ENCODE results near the gene DCX. TPM values are rescaled to one million over a fixed set of nuclear protein-coding genes. Genes with fewer than 3 reads are reported as not detected.

The DCX gene
- total RNA-seq, 1 donor from 2014 or later, result not detected

GRCh38 chrX:111375747-111376146, 36.2 kb downstream of the DCX start:
- no peak for TF ChIP-seq CTCF (IDR thresholded peaks at IDR 0.05)
- no peak overlapping the region for H3K4me3 ChIP-seq
- H3K4me1 ChIP-seq, result no peaks in the 10 kb centered on the region
- intact Hi-C loops (cut with DNase I), result no loop called here
- no peaks in the 10 kb centered on the region for H3K36me3 ChIP-seq
- H3K9me3 ChIP-seq, result no peaks in the 10 kb centered on the region
- no peak for ATAC-seq
- no peak for DNase-seq
- H3K27me3 ChIP-seq, result no peaks in the 10 kb centered on the region
- H3K27ac ChIP-seq, result no peak overlapping the region

- ATAC-seq, result no peak
- TF ChIP-seq CTCF (IDR thresholded peaks at IDR 0.05), result no peak
- Histone ChIP-seq H3K27me3 (no peaks in the 10 kb centered on the region), H3K27ac (no peak overlapping the region), H3K4me1 (no peaks in the 10 kb centered on the region), H3K9me3 (no peaks in the 10 kb centered on the region), H3K36me3 (no peaks in the 10 kb centered on the region), H3K4me3 (no peak overlapping the region)
- no peak for DNase-seq
- intact Hi-C loops (cut with DNase I), result no loop called here
These were observed 39.9 kb downstream of the DCX start for GRCh38 chrX:111372086-111372485.

GRCh38 chrX:111365770-111366325, 46.1 kb downstream of the DCX start:
- intact Hi-C loops (cut with DNase I), result no loop called here
- no peaks in the 10 kb centered on the region for H3K9me3 ChIP-seq
- H3K4me1 ChIP-seq, result no peaks in the 10 kb centered on the region
- ATAC-seq, result no peak
- DNase-seq, result no peak
- H3K27ac ChIP-seq, result no peak overlapping the region
- H3K27me3 ChIP-seq, result no peaks in the 10 kb centered on the region
- H3K4me3 ChIP-seq, result no peak overlapping the region
- no peaks in the 10 kb centered on the region for H3K36me3 ChIP-seq
- TF ChIP-seq CTCF (IDR thresholded peaks at IDR 0.05), result no peak

- TF ChIP-seq CTCF (IDR thresholded peaks at IDR 0.05), result no peak
- Histone ChIP-seq H3K36me3 (no peaks in the 10 kb centered on the region), H3K4me1 (no peaks in the 10 kb centered on the region), H3K27me3 (no peaks in the 10 kb centered on the region), H3K4me3 (no peak overlapping the region), H3K27ac (no peak overlapping the region), H3K9me3 (no peaks in the 10 kb centered on the region)
- no peak for ATAC-seq
- no peak for DNase-seq
- intact Hi-C loops (cut with DNase I), result no loop called here
These were observed 48.3 kb downstream of the DCX start for GRCh38 chrX:111363741-111364140.

GRCh38 chrX:111361751-111362150, 50.2 kb downstream of the DCX start:
- intact Hi-C loops (cut with DNase I), result no loop called here
- DNase-seq, result no peak
- Histone ChIP-seq H3K4me3 (no peak overlapping the region), H3K4me1 (no peaks in the 10 kb centered on the region), H3K27ac (no peak overlapping the region), H3K9me3 (no peaks in the 10 kb centered on the region), H3K36me3 (no peaks in the 10 kb centered on the region), H3K27me3 (no peaks in the 10 kb centered on the region)
- no peak for ATAC-seq
- no peak for TF ChIP-seq CTCF (IDR thresholded peaks at IDR 0.05)

GRCh38 chrX:111360839-111361238, 51.2 kb downstream of the DCX start:
- intact Hi-C loops (cut with DNase I), result no loop called here
- DNase-seq (no peak), ATAC-seq (no peak)
- no peak overlapping the region for H3K27ac ChIP-seq
- H3K4me1 ChIP-seq, result no peaks in the 10 kb centered on the region
- no peaks in the 10 kb centered on the region for H3K27me3 ChIP-seq
- TF ChIP-seq CTCF (IDR thresholded peaks at IDR 0.05), result no peak
- no peaks in the 10 kb centered on the region for H3K36me3 ChIP-seq
- no peaks in the 10 kb centered on the region for H3K9me3 ChIP-seq
- H3K4me3 ChIP-seq, result no peak overlapping the region
